Ovary (tissue), 3 donors: ENCODE data around the gene GYS1.

Experiments used
- CTCF ChIP-seq, 3 donors: fragments of 450-650 bp in 2 of 3; fragments of 200-600 bp in 1 of 3; IDR thresholded peaks; one replicate each; pipeline versions ENCODE4 v1.5.1 to v1.8.0; 2016 to 2022; ENCODE audit warnings: antibody characterized with exemption in 3 of 3, mild to moderate bottlenecking in 1 of 3
- POLR2A ChIP-seq: fragments of 450-650 bp; IDR thresholded peaks from one replicate; pipeline ENCODE4 v1.6.1; 2017; ENCODE audit warnings: antibody characterized with exemption, mild to moderate bottlenecking, moderate library complexity
- donor health status: DM: no; HTN: no; CAD: no.

- TF ChIP-seq CTCF (IDR thresholded peaks at IDR 0.05): no peak
- no peak for TF ChIP-seq POLR2A
Observed at GRCh38 chr19:49014870-49015255, 21.8 kb upstream of the GYS1 start.
